NCI-H1417 treated with DMSO at 0.1 percent for 48 hours (cell line): ENCODE results near the gene SP1.
"Not testable (repeated sequence)": the region's sequence is repeated elsewhere in the genome, so short reads cannot be mapped to it uniquely, and the experiment has no call there.

Experiments
- DNase-seq: peaks from one replicate; lab custom pipeline; 2025; lab: John Stamatoyannopoulos, UW

The SP1 gene

GRCh38 chr12:53380104-53380793 is at the start of gene SP1:
TSS of gene SP1 (plus strand) at chr12:53380176. CDS start at chr12:53380292, 116 bp downstream.
- peak; percentile 65 for DNase-seq

GRCh38 chr12:53330671-53331070 is 49.3 kb upstream of the SP1 start:
- no peak for DNase-seq

DNA sequence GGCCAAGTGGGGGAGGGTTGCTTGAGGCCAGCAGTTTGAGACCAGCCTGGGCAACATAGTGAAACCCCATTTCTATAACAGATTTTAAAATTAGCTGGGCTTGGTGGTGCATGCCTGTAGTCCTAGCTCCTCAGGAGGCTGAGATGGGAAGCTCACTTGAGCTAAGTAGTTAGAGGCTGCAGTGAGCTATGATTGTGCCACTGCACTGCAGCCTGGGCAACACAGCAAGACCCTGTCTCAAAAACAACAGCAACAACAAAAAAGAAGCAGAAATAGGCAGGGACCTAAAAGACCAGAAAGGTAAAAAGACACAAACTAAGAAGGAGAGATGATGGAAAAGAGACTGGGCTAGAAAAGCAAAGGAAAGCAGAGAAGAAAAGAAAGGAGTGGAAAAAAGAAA is 47.6 kb upstream of the SP1 start:
- DNase-seq: not testable (repeated sequence)

DNA sequence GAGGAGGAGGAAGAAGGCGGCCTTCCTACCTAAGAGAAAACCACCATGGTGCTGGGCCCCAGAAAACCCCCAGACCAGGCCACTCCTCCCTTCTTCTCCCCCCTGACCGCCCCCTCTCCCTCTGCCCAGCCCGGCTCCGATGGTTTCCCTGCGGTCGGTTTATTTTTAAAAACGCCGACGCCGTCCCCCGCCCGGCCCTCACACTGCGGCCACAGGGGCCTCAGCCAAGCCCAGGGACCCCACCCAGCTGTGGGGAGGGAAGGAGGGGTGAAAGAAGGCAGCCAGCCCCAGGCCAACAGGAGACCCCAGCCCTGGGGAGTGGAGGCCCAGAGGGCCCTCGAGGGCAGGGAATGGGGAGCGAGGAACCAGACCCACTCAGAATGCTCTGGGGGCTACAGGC is 47.2 kb upstream of the SP1 start:
- no peak for DNase-seq

DNA sequence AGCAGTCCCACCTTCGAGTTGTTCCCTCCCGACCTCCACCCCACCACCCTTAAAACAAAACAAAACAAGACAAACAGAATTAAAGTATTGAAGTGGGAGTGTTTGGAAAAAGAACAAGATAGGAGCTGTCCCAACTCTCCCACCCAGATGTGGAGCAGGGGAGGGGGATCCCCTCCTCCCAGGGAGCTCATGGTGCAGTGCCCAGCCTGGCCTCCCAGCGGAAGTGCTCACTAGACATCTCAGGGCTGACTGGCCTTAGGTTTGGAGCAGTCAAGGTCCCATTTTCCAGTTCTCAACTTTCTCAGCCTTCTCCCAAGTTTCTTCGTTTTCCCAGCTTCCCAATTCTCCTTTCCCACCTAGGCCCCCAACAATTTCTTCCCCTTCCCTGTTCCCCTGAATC is 46.7 kb upstream of the SP1 start:
- no peak for DNase-seq

- DNase-seq: no peak
Measured at GRCh38 chr12:53333845-53334244, 46.1 kb upstream of the SP1 start.

DNA sequence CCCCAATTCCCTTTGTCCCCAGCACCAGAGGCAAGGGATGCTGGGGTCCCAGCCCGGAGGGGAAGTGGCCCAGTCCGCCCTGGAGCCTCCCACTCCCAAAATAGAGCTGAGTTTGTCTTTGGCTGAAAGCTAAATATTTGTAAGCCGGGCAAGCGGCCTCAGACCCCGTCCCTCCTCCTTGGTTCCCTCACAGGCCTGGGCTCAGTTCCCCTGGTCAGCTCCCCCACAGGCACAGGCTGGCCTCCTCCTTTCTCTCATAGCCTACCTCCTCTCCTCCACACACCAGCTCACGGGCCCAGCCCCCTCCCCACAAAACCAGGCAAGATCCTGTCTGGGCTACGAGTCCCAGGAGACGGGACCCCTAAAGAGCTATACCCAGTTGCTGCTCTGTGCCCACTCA is 45.2 kb upstream of the SP1 start:
- no peak for DNase-seq

DNA sequence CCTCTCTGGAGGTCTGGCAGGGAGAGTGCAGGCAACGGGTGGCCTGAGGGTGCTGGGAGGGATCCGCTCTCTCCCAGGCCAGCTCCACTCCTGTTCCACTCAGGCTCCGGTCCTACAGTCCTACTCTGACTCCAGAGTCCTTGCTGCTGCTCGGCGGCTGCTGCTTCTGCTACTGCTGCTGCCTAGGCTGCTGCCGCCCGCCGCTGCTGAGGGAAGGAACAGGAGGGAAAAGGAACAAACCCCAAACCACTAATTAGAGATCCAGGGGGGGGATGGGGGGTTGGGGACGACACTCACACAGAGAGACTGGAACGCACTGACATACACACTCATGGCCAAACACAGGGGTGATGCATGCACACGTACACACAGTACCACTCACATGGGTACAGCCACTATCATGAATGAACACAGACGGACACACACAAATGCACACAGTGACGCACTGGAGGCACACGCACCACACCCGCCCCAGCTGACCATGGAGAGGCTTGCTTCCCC is 43.7 kb upstream of the SP1 start, which contains the start of gene SP7:
SP7 (minus strand) TSS at position 174 of the 501 bp plus-strand sequence. CDS start 708 bp downstream, outside the sequence.
- no peak for DNase-seq

DNA sequence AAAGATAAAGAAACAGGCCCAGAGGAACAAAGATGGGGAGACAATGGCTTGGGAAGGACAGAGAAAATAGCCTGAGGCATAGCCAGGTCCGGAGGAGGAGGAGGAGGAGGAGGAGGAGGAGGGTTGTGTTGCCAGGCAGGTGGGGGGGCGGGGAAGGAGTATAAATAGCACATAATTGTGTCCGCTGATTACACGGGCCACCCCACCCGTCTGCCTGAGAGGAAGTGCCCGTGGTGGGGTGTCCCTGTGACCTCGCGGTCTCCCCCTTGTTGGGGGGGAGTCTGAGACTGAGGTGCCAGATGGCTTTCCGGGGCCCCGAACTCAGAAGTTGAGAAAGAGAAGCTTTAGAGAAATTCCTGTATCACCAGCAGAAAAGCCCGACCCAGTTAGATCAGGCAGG is 42.0 kb upstream of the SP1 start:
- no peak for DNase-seq

GRCh38 chr12:53338916-53339315 is 41.1 kb upstream of the SP1 start:
- no peak for DNase-seq

DNA sequence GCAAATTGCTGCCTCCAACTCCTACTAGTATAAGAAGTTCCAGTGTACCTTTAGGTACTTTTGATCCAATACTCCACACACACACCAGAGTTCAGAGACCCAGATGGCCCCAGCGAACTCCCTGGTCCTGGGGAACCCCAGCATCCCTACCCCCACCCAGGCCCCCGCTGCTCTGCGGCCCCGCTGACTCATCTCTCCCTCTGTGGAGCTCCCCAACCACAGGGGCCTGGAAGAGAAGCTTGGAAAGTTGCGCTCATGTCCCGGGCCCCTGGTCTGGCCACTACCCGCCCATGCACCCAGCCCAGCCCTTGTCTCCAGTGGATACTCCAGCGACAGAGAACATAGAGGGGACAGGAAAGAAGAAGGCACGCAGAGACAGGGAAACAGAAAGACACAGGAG is 39.6 kb upstream of the SP1 start:
- DNase-seq: no peak

- no peak for DNase-seq
Measured at GRCh38 chr12:53343449-53343848, 36.5 kb upstream of the SP1 start.

DNA sequence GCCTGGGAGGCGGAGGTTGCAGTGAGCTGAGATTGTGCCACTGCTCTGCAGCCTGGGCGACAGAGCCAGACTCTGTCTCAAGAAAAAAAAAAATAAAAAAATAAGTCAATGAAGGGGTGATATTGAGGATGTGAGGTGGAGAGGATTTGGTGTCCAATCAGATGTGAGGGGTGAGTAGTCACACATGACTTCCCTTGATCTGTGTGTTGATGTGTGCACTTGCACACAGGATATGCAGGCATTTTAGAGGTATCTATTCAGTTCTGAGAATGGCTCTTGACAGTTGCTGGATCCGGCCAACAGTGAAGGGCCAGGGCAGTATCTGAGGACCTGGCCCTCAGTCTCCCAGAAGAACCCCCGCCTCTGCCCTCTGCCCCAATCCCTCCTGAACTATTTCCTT is 36.0 kb upstream of the SP1 start:
- no peak for DNase-seq

- DNase-seq: no peak
Measured at GRCh38 chr12:53344487-53344823, 35.5 kb upstream of the SP1 start.

DNA sequence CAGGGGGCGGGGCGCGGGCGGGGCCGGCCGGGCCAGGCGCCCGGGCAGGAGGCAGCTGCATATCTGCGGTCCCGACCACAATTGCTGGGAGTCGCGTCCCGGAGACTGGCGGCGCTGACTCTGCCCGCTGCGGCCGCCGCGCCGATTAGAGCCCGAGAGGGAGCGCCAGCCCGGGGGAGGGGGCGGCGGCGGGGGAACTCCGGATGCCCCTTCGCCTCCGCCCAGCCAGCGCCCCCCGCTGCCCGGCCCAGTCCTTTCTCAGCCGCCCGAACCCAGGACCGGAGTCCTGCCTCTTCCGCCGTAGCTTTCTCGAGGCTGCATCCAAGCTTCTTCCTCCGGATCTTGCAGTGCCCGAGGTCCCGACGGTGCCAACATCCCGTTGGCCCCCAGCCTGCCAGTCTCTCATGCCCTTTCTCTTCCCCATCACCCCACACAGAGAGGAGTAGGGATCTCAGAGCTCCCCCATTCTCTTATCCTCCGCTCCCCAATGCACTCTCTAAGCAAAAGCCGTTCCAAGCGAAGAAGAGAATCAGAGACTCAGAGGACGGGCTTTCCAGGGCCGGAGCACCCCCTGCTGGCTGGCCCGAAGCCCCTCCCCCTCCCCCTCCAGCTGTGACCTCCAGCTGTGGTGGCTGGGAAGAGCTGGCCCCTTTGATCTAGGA is 35.0 kb upstream of the SP1 start:
- DNase-seq: no peak

DNA sequence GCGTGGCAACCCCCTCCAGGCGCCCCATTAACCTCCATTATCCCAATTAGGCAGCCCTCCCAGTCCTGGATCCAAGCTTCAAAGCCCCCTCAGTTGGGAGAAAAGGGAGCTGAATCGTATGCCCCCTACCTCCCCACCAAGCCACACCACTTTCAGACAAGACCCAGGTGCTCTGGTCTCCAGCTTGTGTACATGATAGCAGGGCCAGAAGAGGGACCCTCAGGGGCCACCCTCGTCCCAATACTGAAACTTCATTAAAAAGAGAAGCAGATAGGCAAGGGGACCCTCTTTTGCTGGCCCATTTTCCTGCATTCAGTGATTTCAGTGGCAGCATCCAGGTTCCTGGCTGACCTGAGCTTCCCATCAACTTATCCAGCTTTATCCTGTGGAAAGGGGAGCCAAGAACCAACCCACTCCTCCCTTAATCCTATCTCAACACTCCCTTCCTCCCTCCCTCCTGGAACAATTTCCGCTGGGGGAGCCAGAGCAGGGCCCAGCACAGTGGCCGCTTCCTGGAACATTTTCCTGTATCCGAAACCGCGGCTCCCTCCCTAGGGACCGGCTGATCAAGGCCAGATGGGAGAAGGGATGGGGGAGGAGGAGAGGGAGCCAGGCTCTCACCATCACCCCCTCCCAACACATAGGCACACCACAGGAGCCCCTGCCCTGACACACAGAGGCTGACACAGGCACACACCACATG is 34.3 kb upstream of the SP1 start:
- DNase-seq: no peak

GRCh38 chr12:53346491-53346890 is 33.5 kb upstream of the SP1 start:
- no peak for DNase-seq

- no peak for DNase-seq
Measured at GRCh38 chr12:53347905-53348304, 32.1 kb upstream of the SP1 start.

- DNase-seq: peak; percentile 66
Measured at GRCh38 chr12:53352331-53353256, 27.4 kb upstream of the SP1 start.

DNA sequence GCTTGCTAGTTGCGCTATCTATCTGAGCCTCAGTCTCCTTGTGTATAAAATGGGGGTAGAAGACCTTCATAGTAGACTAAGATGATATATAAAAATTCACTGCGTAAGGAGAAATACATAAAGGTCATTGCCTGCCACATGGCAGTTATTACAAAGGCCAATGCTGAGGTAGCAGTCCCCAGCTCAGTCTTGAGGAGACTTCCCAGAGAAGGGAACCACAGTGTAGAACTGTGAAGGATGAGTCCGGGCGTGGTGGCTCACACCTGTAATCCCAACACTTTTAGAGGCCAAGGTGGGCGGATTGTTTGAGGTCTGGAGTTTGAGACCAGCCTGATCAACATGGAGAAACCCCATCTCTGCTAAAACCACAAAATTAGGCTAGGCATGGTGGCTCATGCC is 26.7 kb upstream of the SP1 start:
- no peak for DNase-seq

- DNase-seq: no peak
Measured at GRCh38 chr12:53355121-53355520, 24.9 kb upstream of the SP1 start.

- no peak for DNase-seq
Measured at GRCh38 chr12:53358836-53359419, 21.0 kb upstream of the SP1 start.
